H7 (cell line): ENCODE data around the gene MX2. TPM values are rescaled to one million over a fixed set of nuclear protein-coding genes. Genes with fewer than 3 reads are reported as not detected.
"Not testable (repeated sequence)": the region's sequence is repeated elsewhere in the genome, so short reads cannot be mapped to it uniquely, and the experiment has no call there.

Experiments used
- DNase-seq: peaks from one replicate; pipeline ENCODE4 v3.0.0; 2012
- H3K27me3 ChIP-seq: 2 replicates; pipeline ENCODE4 v1.6.0; 2011; ENCODE audit warnings: mild to moderate bottlenecking, low read length; ENCODE audit not compliant: control insufficient read depth, insufficient read depth
- H3K36me3 ChIP-seq: replicated peaks from 2 replicates; pipeline ENCODE4 v1.5.1; 2011; ENCODE audit warnings: low read length; ENCODE audit not compliant: control insufficient read depth, insufficient read depth
- H3K4me3 ChIP-seq: 2 replicates; pipeline ENCODE4 v1.5.1; 2011; ENCODE audit warnings: low read depth, mild to moderate bottlenecking, control low read depth, low read length, moderate library complexity; ENCODE audit not compliant: insufficient read depth
- total RNA-seq: library from RNA; depleted of rRNA; stranded (reverse); fragments of >200 nt; shearing (Covaris generic); gene quantifications from 2 replicates; pipeline ENCODE4 v1.2.3, GENCODE V29; 2014

The MX2 gene
- total RNA-seq, 1 experiment from 2014 or later, result 0.45 TPM

- Histone ChIP-seq H3K4me3 (peak overlapping the region; percentile 57), H3K27me3 (peaks cover 3% of the 10 kb centered on the region; the same call in 1 of the 2 replicates), H3K36me3 (no peaks in the 10 kb centered on the region)
- DNase-seq, result peak; percentile 88
These were observed 58.4 kb downstream of the MX2 start for GRCh38 chr21:41419921-41420862.

GRCh38 chr21:41420998-41421397, 59.2 kb downstream of the MX2 start:
- not testable (repeated sequence) for H3K27me3 ChIP-seq, H3K4me3 ChIP-seq, DNase-seq, H3K36me3 ChIP-seq

GRCh38 chr21:41422546-41423304, 60.9 kb downstream of the MX2 start:
- Histone ChIP-seq H3K27me3 (peaks cover 26% of the 10 kb centered on the region), H3K4me3 (no peak overlapping the region), H3K36me3 (no peaks in the 10 kb centered on the region)
- DNase-seq, result no peak

- not testable (repeated sequence) for H3K4me3 ChIP-seq, DNase-seq, H3K36me3 ChIP-seq
- H3K27me3 ChIP-seq, result peaks cover 26% of the 10 kb centered on the region
These were observed 61.4 kb downstream of the MX2 start for GRCh38 chr21:41423305-41423636.

GRCh38 chr21:41425588-41425953, 63.7 kb downstream of the MX2 start:
- H3K27me3 ChIP-seq, result peaks cover 25% of the 10 kb centered on the region
- DNase-seq, result no peak

GRCh38 chr21:41425954-41426675, 64.3 kb downstream of the MX2 start, which contains the start of gene MX1:
Gene MX1 (plus strand): TSS chr21:41426239. CDS start chr21:41432071, 5,832 bp downstream.
- Histone ChIP-seq H3K36me3 (no peaks in the 10 kb centered on the region), H3K27me3 (peaks cover 25% of the 10 kb centered on the region), H3K4me3 (peak within 1 kb of the TSS; percentile 54)
- peak; percentile 83 for DNase-seq

More at GRCh38 chr21:41425588-41425953, 63.7 kb downstream of the MX2 start:
- no peaks in the 10 kb centered on the region for H3K36me3 ChIP-seq
- H3K4me3 ChIP-seq, result peak overlapping the region; percentile 54

- DNase-seq, result peak; percentile 72
- Histone ChIP-seq H3K36me3 (no peaks in the 10 kb centered on the region), H3K27me3 (peaks cover 25% of the 10 kb centered on the region), H3K4me3 (peak overlapping the region; percentile 54)
These were observed 65.0 kb downstream of the MX2 start for GRCh38 chr21:41426676-41427404.

- H3K27me3 ChIP-seq, result peaks cover 25% of the 10 kb centered on the region
- no peak for DNase-seq
- H3K36me3 ChIP-seq, result no peaks in the 10 kb centered on the region
- no peak overlapping the region for H3K4me3 ChIP-seq
These were observed 65.7 kb downstream of the MX2 start for GRCh38 chr21:41427556-41427955.

- no peak overlapping the region for H3K4me3 ChIP-seq
- DNase-seq, result no peak
- peaks cover 25% of the 10 kb centered on the region for H3K27me3 ChIP-seq
- H3K36me3 ChIP-seq, result no peaks in the 10 kb centered on the region
These were observed 66.5 kb downstream of the MX2 start for GRCh38 chr21:41428311-41428710.

GRCh38 chr21:41428847-41429246, 67.0 kb downstream of the MX2 start:
- Histone ChIP-seq H3K27me3 (peaks cover 25% of the 10 kb centered on the region), H3K36me3 (no peaks in the 10 kb centered on the region), H3K4me3 (no peak overlapping the region)
- DNase-seq, result no peak

- H3K27me3 ChIP-seq, result peaks cover 25% of the 10 kb centered on the region
These were observed 67.5 kb downstream of the MX2 start for GRCh38 chr21:41429305-41429704.

GRCh38 chr21:41429925-41430491, 68.2 kb downstream of the MX2 start:
- DNase-seq, result no peak
- no peaks in the 10 kb centered on the region for H3K36me3 ChIP-seq
- H3K27me3 ChIP-seq, result peaks cover 23% of the 10 kb centered on the region

More at GRCh38 chr21:41429305-41429704, 67.5 kb downstream of the MX2 start:
- H3K4me3 ChIP-seq, result no peak overlapping the region
- no peaks in the 10 kb centered on the region for H3K36me3 ChIP-seq
- no peak for DNase-seq

GRCh38 chr21:41431788-41432548, 70.1 kb downstream of the MX2 start:
- no peak overlapping the region for H3K4me3 ChIP-seq
- H3K36me3 ChIP-seq, result no peaks in the 10 kb centered on the region
- no peak for DNase-seq
- peaks cover 7% of the 10 kb centered on the region for H3K27me3 ChIP-seq

More at GRCh38 chr21:41429925-41430491, 68.2 kb downstream of the MX2 start:
- no peak overlapping the region for H3K4me3 ChIP-seq
